NT2/D1 (cell line): Measurements from ENCODE around the gene PLA2G4A.

Experiments used
- DNase-seq: peaks from one replicate; pipeline ENCODE4 v3.0.0-alpha.2; 2011; ENCODE audit warnings: low read depth, low spot score
- H3K27me3 ChIP-seq: 2 replicates; pipeline ENCODE4 v1.6.0; 2011; ENCODE audit warnings: mild to moderate bottlenecking; ENCODE audit not compliant: insufficient read length, insufficient read depth
- H3K36me3 ChIP-seq: 2 replicates; pipeline ENCODE4 v1.6.1; 2011; ENCODE audit warnings: mild to moderate bottlenecking, low read length, mixed read lengths; ENCODE audit not compliant: insufficient read depth, insufficient read length
- H3K4me1 ChIP-seq: 2 replicates; pipeline ENCODE4 v1.5.1; 2011; ENCODE audit not compliant: insufficient read depth, insufficient read length
- H3K4me3 ChIP-seq: 2 replicates; pipeline ENCODE4 v1.5.1; 2011; ENCODE audit warnings: low read depth; ENCODE audit not compliant: insufficient read length
- H3K9ac ChIP-seq: 2 replicates; pipeline ENCODE4 v1.6.0; 2011; ENCODE audit warnings: low read depth; ENCODE audit not compliant: insufficient read length
- H3K9me3 ChIP-seq: 2 replicates; pipeline ENCODE4 v1.5.1; 2011; ENCODE audit warnings: mild to moderate bottlenecking, low read length; ENCODE audit not compliant: insufficient read depth
- SUZ12 ChIP-seq: IDR thresholded peaks from 2 replicates; pipeline ENCODE4 v1.6.1; 2011; ENCODE audit not compliant: insufficient read length, insufficient read depth; ENCODE audit errors: extremely low read depth
- YY1 ChIP-seq: IDR thresholded peaks from 2 replicates; pipeline ENCODE4 v1.6.1; 2011; ENCODE audit not compliant: insufficient read length, insufficient read depth
- ZNF274 ChIP-seq: IDR thresholded peaks from 2 replicates; pipeline ENCODE4 v1.6.1; 2011; ENCODE audit warnings: mild to moderate bottlenecking, low read depth, low read length

PLA2G4A gene

DNA sequence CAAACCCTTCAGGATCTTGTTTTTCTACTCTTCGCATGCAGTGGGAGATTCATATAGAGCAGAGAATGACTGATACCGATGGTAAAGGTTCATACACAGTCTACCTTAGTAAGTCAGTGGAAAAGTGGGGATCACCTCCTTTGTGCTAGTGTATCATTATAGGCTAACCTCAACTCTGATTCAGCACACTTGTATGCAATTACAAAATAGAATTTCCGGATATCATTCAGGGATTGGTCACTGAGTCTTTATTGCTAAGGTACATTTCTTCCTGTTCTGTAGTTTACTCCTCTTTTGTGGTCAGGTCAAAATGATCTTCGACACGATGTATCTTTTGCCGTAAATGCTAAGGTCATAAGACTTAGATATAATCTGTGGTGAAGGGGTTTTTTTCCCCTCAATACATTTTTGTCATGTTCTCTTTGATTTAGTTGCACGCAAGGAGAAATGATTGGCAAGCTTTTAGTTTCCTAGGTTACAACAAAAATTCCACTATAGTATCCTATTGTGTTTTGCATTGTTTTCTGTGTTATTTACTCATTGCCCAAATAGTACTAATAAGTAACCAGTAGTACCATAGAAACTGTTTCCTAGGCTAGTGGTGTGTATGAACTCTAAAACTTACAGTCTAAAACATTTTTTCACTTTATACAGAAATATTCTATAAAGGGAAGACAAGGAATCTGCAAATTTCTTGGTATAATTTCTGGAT, 35.7 kb upstream of the PLA2G4A start:
- Histone ChIP-seq H3K4me3 (no peak overlapping the region), H3K36me3 (no peaks in the 10 kb centered on the region), H3K9ac (no peak overlapping the region), H3K9me3 (no peaks in the 10 kb centered on the region), H3K27me3 (no peaks in the 10 kb centered on the region), H3K4me1 (no peaks in the 10 kb centered on the region)
- no peak for DNase-seq
- TF ChIP-seq ZNF274 (no peak), YY1 (no peak), SUZ12 (no peak)

DNA sequence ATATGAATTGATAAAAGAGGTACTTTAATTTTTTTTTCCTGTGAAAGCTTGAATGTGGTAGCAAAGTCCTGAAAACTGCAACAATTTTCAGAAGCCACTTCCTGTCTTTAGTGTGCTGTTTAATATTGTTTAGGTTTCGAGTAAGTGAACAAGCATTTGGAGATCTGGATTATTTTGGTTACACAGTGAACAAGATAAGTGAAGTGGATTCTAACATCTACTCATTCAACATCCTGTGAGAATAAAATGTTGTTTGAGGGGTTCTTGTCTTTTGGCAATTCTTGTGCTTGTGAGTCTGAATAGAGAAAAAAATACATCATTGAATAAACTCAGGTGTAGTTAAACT, 35.2 kb upstream of the PLA2G4A start:
- Histone ChIP-seq H3K4me3 (no peak overlapping the region), H3K9me3 (no peaks in the 10 kb centered on the region), H3K4me1 (no peaks in the 10 kb centered on the region), H3K36me3 (no peaks in the 10 kb centered on the region), H3K9ac (no peak overlapping the region), H3K27me3 (no peaks in the 10 kb centered on the region)
- TF ChIP-seq SUZ12 (no peak), ZNF274 (no peak)
- DNase-seq = no peak

DNA sequence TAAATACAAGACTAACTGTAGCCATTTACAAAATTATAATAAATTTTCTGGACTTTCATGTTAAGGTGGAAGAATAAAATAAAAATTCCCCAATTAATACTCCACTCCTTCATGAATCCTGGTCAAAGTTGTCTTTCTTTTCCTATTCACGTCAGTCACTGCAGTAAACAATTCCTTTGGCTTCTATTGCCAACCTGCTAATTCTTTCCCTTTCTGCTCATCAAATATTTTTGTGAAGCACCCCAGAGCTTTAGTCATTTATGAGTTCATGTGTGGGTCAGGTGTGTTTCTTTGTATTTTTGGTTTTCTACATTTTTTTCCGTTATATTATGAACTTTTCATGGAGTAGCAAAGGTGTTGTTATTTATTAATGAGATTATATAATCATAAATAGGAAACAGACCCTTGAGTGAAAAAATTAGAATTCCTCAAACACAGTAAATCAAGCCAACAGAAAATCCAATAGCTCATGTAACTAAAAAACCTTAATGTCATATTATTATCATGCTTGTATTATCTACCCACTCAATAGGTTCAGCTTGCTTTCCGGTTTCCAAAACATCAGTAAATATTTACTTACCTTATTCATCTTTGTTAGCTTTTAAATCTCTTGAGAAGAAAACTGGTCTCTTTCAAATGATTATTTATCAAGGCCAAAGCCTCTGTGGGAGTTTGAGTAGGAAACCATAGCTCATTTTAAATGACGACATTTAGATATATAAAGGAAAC, 29.6 kb upstream of the PLA2G4A start:
- no peaks in the 10 kb centered on the region for H3K9me3 ChIP-seq
- H3K27me3 ChIP-seq = no peaks in the 10 kb centered on the region
- no peaks in the 10 kb centered on the region for H3K36me3 ChIP-seq
- no peak overlapping the region for H3K9ac ChIP-seq
- H3K4me1 ChIP-seq = no peaks in the 10 kb centered on the region
- no peak for TF ChIP-seq ZNF274
- TF ChIP-seq YY1 = no peak
- no peak for TF ChIP-seq SUZ12
- no peak overlapping the region for H3K4me3 ChIP-seq
- no peak for DNase-seq

DNA sequence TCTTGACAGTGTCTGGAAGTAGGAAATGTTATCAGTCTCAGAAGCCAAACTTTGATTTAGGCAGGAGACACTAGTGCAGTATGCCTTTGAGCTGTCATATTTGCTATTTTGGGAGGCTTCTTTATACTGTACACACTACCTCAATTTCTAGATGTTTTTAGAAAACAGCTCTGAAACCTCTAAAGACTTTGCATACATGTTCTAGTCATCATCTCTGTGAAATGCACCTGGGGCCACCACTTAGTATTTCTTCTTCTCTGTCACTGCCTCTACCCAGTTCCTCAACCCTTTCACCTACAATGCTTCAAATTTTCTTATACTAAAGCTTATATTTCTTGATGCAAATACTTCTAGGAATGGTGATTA, 29.1 kb upstream of the PLA2G4A start:
- no peak for DNase-seq
- no peaks in the 10 kb centered on the region for H3K27me3 ChIP-seq
- no peaks in the 10 kb centered on the region for H3K4me1 ChIP-seq
- TF ChIP-seq SUZ12 = no peak
- no peak for TF ChIP-seq ZNF274
- no peak for TF ChIP-seq YY1
- no peaks in the 10 kb centered on the region for H3K36me3 ChIP-seq
- no peak overlapping the region for H3K4me3 ChIP-seq
- no peaks in the 10 kb centered on the region for H3K9me3 ChIP-seq
- H3K9ac ChIP-seq = no peak overlapping the region

DNA sequence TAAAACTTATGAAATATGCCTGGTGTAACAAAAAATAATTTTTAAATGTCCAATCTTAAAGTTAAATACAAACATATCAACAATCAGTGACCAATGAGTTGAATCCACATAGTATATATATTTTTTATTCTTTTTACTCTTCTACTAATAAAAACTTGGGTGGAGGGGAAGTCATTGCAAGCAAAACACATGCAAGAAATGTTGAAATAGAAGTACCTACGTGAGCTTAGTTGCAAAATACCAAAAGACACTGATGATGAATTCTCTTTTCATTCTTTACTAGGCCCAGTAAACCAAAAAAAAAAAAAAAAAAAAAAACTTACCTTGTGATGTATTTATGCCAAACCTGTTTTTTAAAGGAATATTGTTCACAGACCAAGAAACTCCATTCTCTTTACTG, 26.4 kb upstream of the PLA2G4A start:
- no peaks in the 10 kb centered on the region for H3K9me3 ChIP-seq
- no peak overlapping the region for H3K9ac ChIP-seq
- no peak for DNase-seq
- H3K27me3 ChIP-seq = no peaks in the 10 kb centered on the region
- TF ChIP-seq SUZ12 (no peak), YY1 (no peak), ZNF274 (no peak)
- no peaks in the 10 kb centered on the region for H3K4me1 ChIP-seq
- no peaks in the 10 kb centered on the region for H3K36me3 ChIP-seq
- H3K4me3 ChIP-seq = no peak overlapping the region

DNA sequence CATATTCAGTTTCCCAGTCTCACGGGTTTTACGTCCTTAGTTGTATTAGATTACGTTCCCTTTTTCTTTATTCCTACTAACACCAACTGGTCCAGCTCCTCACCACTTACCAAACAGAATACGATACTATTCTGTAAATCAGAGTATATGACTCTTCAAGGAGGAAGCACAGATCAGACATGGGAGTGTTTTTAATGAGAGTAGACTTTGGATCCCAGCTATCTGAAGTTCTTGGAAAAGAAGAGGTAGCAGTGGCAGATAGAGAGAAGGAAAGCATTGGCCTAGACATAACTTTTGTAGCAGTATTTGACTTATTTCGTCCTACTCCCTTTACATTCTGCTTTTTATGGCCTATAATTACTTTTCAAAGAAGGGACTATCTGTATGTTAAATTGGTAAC, 24.1 kb upstream of the PLA2G4A start:
- no peaks in the 10 kb centered on the region for H3K9me3 ChIP-seq
- no peaks in the 10 kb centered on the region for H3K27me3 ChIP-seq
- no peaks in the 10 kb centered on the region for H3K36me3 ChIP-seq
- no peak overlapping the region for H3K9ac ChIP-seq
- DNase-seq = no peak
- H3K4me3 ChIP-seq = no peak overlapping the region
- no peaks in the 10 kb centered on the region for H3K4me1 ChIP-seq
- TF ChIP-seq SUZ12 (no peak), ZNF274 (no peak), YY1 (no peak)

DNA sequence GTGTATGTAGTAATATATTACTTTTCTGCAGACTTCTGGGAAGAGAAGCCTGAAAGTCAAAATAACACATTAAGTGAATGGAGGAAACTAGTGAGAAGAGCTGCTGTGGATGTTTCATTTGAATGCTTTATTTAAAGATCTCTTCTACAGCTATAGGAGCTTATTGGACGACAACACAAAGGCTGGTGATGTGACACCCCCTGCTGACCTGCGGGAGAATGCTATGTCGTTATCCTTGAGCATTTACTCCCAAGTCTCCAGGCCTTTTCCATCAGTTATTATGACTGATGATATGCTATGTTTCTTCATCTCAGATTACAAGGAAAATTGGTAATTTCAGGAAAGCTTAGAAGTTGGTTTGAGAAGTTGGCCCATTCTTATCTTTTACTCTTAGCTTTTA, 22.3 kb upstream of the PLA2G4A start:
- no peaks in the 10 kb centered on the region for H3K4me1 ChIP-seq

DNA sequence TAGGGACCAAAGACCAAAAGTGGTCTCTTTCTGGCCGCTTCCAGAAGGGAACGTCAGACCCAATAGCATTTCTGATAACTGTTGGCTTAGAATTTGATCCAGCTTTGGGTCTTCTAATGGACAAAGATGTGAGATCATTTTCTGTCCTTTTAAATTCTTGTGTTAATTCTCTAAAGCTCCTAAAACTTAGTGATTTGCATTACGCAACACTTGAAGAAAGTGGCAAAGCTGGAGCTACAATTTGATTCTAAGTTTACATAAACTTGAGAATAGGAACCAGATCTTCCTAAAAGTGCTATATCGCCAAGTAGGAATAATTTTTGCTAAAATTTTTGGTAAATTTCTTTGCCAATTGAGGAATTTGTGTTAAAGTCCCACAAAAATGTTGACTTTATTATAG, 21.6 kb upstream of the PLA2G4A start:
- no peak for DNase-seq
- Histone ChIP-seq H3K36me3 (no peaks in the 10 kb centered on the region), H3K4me3 (no peak overlapping the region), H3K9ac (no peak overlapping the region), H3K9me3 (no peaks in the 10 kb centered on the region), H3K27me3 (no peaks in the 10 kb centered on the region), H3K4me1 (no peaks in the 10 kb centered on the region)
- no peak for TF ChIP-seq ZNF274
- TF ChIP-seq SUZ12 = no peak
- TF ChIP-seq YY1 = no peak

More for the DNA sequence above, 22.3 kb upstream of the PLA2G4A start:
- Histone ChIP-seq H3K9me3 (no peaks in the 10 kb centered on the region), H3K27me3 (no peaks in the 10 kb centered on the region), H3K4me3 (no peak overlapping the region), H3K9ac (no peak overlapping the region), H3K36me3 (no peaks in the 10 kb centered on the region)
- peak; percentile 30 for DNase-seq
- TF ChIP-seq ZNF274 = no peak
- no peak for TF ChIP-seq SUZ12
- TF ChIP-seq YY1 = no peak
